HTERT RPE-1 (cell line): ENCODE data around the gene DBNDD2.

Experiments used
- in situ Hi-C: fragments of 300-500 bp; cut with MboI; formaldehyde crosslinking; loops from 4 replicates; pipeline ENCODE4 v1.14.3; 2020; ENCODE audit warnings: low sequenced_read_pairs

Gene DBNDD2

GRCh38 chr20:45415822-45416637 lies 7.9 kb downstream of the DBNDD2 start, which contains the start of gene PIGT:
TSS of gene PIGT (plus strand) at chr20:45416141. CDS start at chr20:45416157, 16 bp downstream.
- in situ Hi-C loops = no loop called here

GRCh38 chr20:45416917-45417316 lies 8.8 kb downstream of the DBNDD2 start:
- in situ Hi-C loops = no loop called here

- in situ Hi-C loops = no loop called here
Observed at GRCh38 chr20:45419188-45420091, 11.4 kb downstream of the DBNDD2 start.

- in situ Hi-C loops = no loop called here
Observed at GRCh38 chr20:45420125-45420524, 12.0 kb downstream of the DBNDD2 start.

GRCh38 chr20:45423700-45424099 lies 15.6 kb downstream of the DBNDD2 start:
- in situ Hi-C loops = no loop called here

- in situ Hi-C loops = no loop called here
Observed at GRCh38 chr20:45425561-45425960, 17.5 kb downstream of the DBNDD2 start.

GRCh38 chr20:45426320-45427016 lies 18.4 kb downstream of the DBNDD2 start:
- in situ Hi-C loops = no loop called here

- in situ Hi-C loops = no loop called here
Observed at GRCh38 chr20:45427236-45428149, 19.4 kb downstream of the DBNDD2 start.

- in situ Hi-C loops = no loop called here
Observed at GRCh38 chr20:45429618-45430017, 21.5 kb downstream of the DBNDD2 start.

- in situ Hi-C loops = no loop called here
Observed at GRCh38 chr20:45432294-45432693, 24.2 kb downstream of the DBNDD2 start.

- in situ Hi-C loops = no loop called here
Observed at GRCh38 chr20:45433316-45433715, 25.2 kb downstream of the DBNDD2 start.

GRCh38 chr20:45433976-45434375 lies 25.9 kb downstream of the DBNDD2 start:
- in situ Hi-C loops = no loop called here

- in situ Hi-C loops = no loop called here
Observed at GRCh38 chr20:45436732-45437485, 28.8 kb downstream of the DBNDD2 start.

GRCh38 chr20:45440424-45440823 lies 32.3 kb downstream of the DBNDD2 start:
- in situ Hi-C loops = no loop called here

- in situ Hi-C loops = no loop called here
Observed at GRCh38 chr20:45440891-45441685, 33.0 kb downstream of the DBNDD2 start.

GRCh38 chr20:45441746-45442145 lies 33.7 kb downstream of the DBNDD2 start:
- in situ Hi-C loops = no loop called here

- in situ Hi-C loops = no loop called here
Observed at GRCh38 chr20:45444050-45444449, 36.0 kb downstream of the DBNDD2 start.

GRCh38 chr20:45445805-45446562 lies 37.9 kb downstream of the DBNDD2 start:
- in situ Hi-C loops = no loop called here
